RWPE1 (cell line): Measurements from ENCODE around the gene MAN1A1.

Experiments
- CTCF ChIA-PET: fragments of 350-600 bp; sonication (Branson Sonifier 250); formaldehyde crosslinking; extraction: SDS; loops from one replicate; lab custom pipeline; 2021; lab: Yijun Ruan, JAX
- POLR2A ChIA-PET: fragments of 400-600 bp; formaldehyde crosslinking; extraction: SDS; loops from one replicate; lab custom pipeline; 2020; ENCODE audit warnings: antibody characterized with exemption; ENCODE audit not compliant: low non-redundant PET; lab: Yijun Ruan, JAX
- DNase-seq: peaks from one replicate; pipeline ENCODE4 v3.0.0; 2012; ENCODE audit warnings: low spot score
- H3K27ac ChIP-seq: fragments of 450-650 bp; 2 replicates; pipeline ENCODE4 v1.5.1; 2017
- TF ChIP-seq, protein P1 (sequence below): fragments of 450-650 bp; conservative IDR thresholded peaks from 2 replicates; pipeline ENCODE4 v1.5.1; 2017; ENCODE audit warnings: low read depth, mild to moderate bottlenecking

Gene MAN1A1

GRCh38 chr6:119323931-119324330, 25.6 kb downstream of the MAN1A1 start:
- DNase-seq: no peak
- no peak overlapping the region for H3K27ac ChIP-seq
- POLR2A ChIA-PET: no interaction called here
- TF ChIP-seq, protein P1, sequence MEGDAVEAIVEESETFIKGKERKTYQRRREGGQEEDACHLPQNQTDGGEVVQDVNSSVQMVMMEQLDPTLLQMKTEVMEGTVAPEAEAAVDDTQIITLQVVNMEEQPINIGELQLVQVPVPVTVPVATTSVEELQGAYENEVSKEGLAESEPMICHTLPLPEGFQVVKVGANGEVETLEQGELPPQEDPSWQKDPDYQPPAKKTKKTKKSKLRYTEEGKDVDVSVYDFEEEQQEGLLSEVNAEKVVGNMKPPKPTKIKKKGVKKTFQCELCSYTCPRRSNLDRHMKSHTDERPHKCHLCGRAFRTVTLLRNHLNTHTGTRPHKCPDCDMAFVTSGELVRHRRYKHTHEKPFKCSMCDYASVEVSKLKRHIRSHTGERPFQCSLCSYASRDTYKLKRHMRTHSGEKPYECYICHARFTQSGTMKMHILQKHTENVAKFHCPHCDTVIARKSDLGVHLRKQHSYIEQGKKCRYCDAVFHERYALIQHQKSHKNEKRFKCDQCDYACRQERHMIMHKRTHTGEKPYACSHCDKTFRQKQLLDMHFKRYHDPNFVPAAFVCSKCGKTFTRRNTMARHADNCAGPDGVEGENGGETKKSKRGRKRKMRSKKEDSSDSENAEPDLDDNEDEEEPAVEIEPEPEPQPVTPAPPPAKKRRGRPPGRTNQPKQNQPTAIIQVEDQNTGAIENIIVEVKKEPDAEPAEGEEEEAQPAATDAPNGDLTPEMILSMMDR: no peak
- CTCF ChIA-PET: no interaction called here

GRCh38 chr6:119323478-119323877, 26.1 kb downstream of the MAN1A1 start:
- no peak for DNase-seq
- POLR2A ChIA-PET: no interaction called here
- CTCF ChIA-PET: no interaction called here
- TF ChIP-seq, protein P1: no peak
- H3K27ac ChIP-seq: no peak overlapping the region

GRCh38 chr6:119322715-119323350, 26.7 kb downstream of the MAN1A1 start:
- no peak for DNase-seq
- TF ChIP-seq, protein P1: no peak
- no peak overlapping the region for H3K27ac ChIP-seq
- ChIA-PET CTCF (interaction anchor here (1.0 kb wide), 1 partner anchor 174 kb away, joined by 3 read pairs; no protein-coding TSS in a partner anchor), POLR2A (no interaction called here)

DNA sequence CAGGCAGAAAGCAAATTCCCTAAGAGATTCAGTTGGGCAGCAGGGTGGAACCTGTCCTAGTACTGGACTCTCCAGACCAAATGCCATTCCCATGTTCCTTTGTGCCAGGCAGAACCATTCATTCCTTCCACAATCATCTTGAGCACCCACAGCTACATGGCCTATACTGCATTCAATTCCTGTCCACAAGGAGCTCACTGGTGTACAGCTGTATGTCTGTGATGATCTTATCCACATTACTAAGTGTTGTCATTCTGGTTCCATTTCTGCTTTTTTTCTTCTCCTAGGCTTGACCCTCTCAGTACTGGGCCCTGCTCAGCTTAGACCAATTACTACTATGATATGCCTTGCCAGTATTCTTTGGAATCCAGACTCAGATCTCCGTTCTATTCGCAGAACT, 27.5 kb downstream of the MAN1A1 start:
- POLR2A ChIA-PET: no interaction called here
- CTCF ChIA-PET: interaction anchor here (1.0 kb wide), 1 partner anchor 173 kb away, joined by 3 read pairs; no protein-coding TSS in a partner anchor
- TF ChIP-seq, protein P1: no peak
- no peak overlapping the region for H3K27ac ChIP-seq
- no peak for DNase-seq

DNA sequence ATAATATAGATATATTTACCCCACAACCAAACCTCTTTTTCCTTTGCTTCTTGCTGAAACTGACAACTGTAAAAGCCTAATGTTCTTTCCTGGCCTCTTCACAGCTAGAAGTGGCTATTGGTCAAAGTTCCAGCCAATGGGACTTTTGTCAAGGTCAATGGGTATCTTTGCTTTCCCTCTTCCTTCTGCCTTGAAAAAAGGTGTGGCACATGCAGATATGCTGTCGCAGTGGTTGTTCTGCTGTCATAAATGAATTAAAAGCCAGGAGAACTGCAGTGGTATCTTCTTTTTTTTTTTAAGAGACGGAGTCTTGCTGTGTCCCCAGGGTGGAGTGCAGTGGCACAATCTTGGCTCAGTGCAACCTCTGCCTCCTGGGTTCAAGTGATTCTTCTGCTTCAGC, 29.9 kb downstream of the MAN1A1 start:
- DNase-seq: no peak
- H3K27ac ChIP-seq: no peak overlapping the region
- ChIA-PET CTCF (interaction anchor here (0.6 kb wide), 1 partner anchor 31 kb away, joined by 4 read pairs; no protein-coding TSS in a partner anchor), POLR2A (no interaction called here)
- TF ChIP-seq, protein P1: no peak

DNA sequence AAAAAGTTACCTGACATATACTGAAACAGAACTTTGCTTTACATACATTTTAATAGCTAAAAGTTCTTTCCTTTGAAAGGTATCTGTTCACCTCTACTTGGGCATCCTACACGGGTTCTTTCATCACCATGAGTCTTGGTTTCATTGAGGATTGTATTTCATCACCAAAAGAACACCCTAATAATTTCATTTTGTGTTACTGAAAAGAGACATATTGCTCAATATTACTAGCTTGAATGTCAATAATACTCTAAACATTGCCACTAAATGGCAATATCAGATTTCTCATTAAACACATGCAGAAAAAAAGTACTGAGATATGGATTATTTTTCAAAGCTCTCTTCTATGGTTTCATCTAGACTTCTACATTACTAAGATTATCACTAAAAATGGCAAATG, 30.8 kb downstream of the MAN1A1 start:
- H3K27ac ChIP-seq: no peak overlapping the region
- TF ChIP-seq, protein P1: no peak
- no peak for DNase-seq
- ChIA-PET POLR2A (no interaction called here), CTCF (no interaction called here)
